HG03457 (cell line): ENCODE results near the gene RETREG2.

Experiments used
- ATAC-seq: cut with Tn5 transposase; IDR thresholded peaks from one replicate; pipeline ENCODE4 v1.9.1; 2021; ENCODE audit warnings: moderate number of reproducible peaks; ENCODE audit not compliant: unreplicated experiment

Gene RETREG2

DNA sequence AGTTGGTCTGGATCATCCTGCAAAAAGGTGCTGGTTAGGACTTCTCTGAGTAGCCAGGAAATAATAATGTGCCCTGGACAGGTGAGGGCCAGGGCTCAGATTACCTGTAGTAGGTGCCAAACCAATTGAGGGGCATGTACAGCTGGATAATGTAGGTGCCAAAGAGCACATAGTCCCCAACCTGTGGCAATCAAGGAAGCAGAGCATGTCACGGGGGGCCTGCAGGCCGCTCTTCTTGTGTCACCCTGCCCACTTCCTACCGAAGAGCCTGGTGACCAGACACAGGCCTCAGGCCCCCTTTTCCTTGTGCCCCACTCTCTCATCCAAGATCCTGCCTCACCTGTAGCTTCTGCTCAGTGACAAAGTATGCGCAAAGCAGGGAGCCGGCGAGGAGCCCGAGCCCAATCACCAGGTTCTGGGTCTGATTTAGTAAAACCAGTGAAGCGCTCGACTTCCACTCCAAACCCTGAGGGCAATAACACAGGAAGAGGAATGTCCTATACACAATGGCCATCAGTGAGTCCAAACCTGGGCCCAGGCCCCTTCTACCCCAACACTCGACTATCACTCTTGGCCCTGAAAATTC lies 35.5 kb downstream of the RETREG2 start:
- ATAC-seq = no peak

DNA sequence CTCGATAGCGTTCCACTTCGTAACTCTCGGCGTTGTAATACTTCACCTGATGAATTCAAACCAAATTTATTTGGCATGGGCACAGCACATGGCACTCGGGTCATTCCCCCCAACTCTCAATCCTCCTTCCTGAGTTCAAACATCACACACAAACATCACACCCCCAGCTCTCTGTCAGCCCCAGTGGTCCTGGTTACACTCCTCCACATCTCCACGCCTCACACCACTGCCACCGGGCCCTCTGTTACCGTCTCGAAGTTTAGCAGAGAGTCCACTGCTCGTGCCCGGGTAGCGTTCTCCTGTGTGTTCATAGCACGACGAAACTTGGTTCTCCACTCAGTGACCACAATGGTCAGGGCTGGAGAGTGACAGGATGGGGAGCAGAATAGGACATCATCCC lies 36.1 kb downstream of the RETREG2 start:
- no peak for ATAC-seq

DNA sequence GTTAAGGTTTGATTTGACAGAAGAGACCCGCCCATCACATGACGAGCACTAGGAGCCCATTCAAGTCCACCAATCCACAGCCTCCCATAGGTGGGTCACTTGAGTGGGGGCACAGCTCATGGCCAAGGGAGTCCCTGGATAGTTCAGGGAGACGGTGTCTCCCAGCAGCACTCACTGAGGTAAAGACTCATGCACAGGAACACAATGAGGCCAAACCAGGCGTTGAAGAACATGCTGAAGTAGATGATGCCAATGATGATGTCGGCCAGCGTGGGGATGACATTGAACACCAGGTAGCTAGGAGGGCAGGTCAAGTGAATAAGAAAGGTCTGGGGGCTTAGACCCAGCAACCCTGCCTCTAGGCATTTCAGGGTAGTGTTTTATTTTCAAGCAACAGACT lies 36.7 kb downstream of the RETREG2 start:
- no peak for ATAC-seq

DNA sequence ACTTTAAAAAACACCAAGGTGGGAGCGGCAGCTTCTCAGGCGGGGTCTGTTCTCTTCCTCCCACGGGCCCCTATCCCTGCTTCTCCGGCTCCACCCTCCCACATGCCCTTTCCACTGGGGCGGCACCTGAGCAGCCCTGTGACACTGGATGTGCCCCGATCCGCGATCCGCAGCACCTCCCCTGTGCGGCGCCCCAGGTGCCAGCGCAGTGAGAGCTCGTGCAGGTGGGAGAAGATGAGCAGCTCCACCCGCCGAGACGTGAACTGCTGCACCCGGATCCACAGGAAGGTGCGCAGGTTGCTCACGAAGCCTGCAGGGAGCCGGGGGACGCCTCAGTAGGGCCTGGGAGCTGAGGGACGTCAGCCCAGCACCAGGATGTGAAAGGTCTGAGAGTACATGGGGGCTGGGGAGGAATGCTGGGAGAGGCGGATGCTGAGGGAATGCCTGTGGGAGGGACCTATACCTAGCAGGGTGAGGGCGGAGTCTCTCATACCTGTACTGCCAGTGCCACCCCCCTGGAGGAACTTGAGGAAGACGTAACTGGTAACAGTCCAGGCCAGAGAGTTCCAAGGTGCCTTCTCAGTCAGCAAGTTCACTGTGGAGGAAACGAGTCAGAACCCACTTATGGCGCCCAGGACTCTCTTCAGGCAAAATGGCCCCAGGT lies 37.9 kb downstream of the RETREG2 start:
- no peak for ATAC-seq

- no peak for ATAC-seq
These were observed 38.5 kb downstream of the RETREG2 start for GRCh38 chr2:219216535-219216915.

DNA sequence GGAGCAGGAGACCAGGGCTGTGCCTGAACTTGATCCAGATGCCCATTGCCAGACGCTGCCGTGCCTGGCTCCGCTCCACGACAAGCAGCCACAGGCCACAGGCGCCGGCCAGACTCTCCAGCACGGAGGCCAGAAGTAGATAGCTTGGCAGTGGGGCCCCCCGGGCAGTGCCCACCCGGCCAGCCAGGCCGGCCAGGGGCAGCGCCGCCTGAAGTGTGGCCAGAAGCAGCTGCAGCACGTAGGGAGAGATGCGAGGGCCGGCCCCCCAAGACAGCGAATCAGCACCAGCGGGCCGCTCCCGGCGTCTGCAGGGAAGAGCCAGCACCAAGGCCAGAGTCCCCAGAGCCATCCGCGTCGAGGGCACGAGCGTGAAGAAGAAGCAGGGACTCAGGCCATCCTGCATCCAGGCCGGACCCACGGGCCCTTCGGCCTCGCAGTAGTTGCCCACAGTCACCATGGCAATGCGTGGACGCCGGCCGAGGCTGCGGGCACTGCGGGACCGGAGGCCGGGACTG lies 40.2 kb downstream of the RETREG2 start:
- ATAC-seq = peak; percentile 22

DNA sequence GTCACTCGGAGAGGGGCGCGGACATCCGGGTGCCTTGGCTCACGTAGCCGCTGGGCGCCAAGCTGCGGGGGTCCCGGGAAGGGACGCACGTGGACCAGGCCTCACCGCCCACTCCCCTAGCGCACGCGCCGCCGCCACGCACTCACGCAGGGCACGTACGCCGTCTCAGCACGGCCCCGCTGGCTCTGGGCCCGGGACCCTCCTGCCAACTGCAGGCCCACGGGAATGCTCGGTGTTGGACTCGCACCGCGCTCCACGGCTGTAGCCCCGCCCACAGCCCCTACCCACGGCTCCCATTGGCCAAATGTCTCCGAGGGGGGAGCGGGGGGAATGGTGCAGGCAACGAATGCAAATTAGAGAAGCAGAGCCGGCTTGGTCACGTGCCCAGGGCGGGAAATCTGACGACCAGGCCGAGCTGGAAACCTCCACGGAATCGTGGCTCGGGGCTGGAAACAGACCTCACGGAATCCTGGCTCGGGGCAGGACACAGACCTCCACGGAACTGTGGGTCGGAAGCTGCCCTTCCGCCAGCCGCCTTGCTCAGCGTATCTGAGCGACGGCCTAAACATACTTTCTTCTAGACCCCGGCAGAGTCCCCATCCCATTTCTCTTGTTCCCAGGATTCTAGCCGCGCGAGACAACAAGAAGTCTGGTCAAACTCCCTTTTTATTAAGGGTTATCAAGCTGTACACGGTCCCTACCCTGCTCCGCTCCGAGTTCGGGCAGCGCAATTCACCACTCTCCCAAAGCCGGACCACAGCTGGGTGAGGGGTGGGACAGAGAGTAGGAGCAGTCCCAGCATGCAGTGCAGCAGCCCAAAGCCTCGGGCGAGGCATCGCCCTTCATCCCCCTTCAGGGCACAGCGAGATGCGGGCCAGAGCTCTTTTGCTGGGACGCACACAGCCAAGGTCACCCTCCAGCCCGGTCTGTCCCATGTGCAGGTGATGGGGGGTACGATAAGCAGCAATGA lies 40.9 kb downstream of the RETREG2 start, which contains the start of gene ABCB6:
TSS of gene ABCB6 (minus strand) at position 227 of the 970 bp plus-strand sequence. CDS start 285 bp downstream, outside the sequence.
- peak; percentile 56 for ATAC-seq

DNA sequence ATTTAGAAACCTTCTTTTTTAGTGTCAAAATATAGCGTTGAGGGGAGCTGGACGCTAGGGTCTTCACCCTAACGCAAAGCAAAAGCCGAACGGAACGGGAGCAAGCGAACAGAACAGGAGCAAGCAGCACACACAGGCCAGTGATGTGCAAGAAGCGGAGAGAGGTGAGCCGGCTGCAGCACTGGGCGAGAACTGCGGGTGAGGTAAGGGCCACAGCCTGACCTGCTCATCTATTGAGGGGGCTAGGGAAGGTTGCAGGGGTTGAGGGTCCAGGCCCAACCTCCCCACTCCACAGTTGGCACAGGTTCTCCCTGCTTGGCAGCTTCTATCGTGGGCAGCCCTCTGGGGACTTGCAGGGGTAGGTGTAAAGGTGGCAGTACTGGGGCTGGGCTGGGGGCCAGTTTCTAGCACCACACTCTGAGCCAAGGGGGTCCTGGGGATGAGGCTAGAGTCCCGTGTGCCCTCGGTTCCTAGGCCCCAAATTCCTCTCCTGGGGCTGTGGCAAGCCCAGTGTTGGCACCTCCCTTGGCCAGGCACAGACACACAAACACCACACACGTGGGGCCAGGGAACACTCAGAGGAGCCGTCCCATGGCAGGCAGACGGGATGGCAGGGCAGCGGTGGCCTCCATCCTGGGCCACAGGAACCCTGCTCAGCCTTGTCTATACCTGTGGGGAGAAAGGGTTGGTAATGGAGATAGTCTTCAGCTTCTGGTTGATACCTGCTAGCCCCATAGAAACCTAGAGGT lies 41.9 kb downstream of the RETREG2 start:
- no peak for ATAC-seq

GRCh38 chr2:219220652-219221402 lies 42.8 kb downstream of the RETREG2 start:
- ATAC-seq = no peak

- ATAC-seq = no peak
These were observed 44.0 kb downstream of the RETREG2 start for GRCh38 chr2:219221957-219222518.

- ATAC-seq = no peak
These were observed 45.9 kb downstream of the RETREG2 start for GRCh38 chr2:219223831-219224610.

DNA sequence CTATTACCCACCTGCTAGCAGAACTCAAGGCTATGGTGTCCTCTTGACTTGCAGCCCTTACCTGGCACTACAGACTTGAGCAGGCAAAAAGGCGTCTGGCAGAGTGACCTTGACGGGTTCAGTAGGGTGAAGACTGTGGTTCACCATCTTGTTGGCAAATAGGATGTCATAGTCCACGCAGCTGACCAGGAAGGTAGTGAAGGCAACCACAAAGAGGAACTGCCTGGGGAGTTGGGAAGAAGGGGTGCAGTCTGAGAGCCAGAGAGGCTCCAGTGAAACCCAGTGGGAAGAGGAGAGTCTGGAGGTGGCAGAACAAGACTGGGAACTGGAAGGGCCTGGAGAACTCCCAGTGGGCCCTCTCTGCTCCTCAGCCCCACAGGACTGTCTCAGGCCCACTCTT lies 47.3 kb downstream of the RETREG2 start:
- no peak for ATAC-seq

- ATAC-seq = no peak
These were observed 50.2 kb downstream of the RETREG2 start for GRCh38 chr2:219228041-219228910.

DNA sequence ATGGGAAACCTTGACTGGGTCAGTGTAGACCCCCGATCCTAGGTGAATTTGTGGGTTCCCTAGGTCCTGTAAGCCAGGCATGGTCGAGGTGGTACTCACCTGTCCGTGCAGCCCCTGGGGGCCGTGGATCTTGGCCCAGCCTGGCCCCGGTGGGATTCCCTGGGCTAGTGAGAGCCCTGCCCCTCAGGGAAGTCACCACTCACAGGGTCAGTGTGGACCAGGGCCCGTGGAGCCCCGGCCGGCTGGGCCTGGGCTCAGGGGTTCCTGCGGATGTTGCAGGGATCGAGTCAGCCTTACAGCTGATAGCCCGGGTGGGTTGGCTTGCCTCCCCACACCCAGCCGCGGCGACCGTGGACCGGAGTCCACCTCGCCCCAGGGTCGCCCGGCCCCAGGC lies 50.8 kb downstream of the RETREG2 start:
- ATAC-seq = no peak

DNA sequence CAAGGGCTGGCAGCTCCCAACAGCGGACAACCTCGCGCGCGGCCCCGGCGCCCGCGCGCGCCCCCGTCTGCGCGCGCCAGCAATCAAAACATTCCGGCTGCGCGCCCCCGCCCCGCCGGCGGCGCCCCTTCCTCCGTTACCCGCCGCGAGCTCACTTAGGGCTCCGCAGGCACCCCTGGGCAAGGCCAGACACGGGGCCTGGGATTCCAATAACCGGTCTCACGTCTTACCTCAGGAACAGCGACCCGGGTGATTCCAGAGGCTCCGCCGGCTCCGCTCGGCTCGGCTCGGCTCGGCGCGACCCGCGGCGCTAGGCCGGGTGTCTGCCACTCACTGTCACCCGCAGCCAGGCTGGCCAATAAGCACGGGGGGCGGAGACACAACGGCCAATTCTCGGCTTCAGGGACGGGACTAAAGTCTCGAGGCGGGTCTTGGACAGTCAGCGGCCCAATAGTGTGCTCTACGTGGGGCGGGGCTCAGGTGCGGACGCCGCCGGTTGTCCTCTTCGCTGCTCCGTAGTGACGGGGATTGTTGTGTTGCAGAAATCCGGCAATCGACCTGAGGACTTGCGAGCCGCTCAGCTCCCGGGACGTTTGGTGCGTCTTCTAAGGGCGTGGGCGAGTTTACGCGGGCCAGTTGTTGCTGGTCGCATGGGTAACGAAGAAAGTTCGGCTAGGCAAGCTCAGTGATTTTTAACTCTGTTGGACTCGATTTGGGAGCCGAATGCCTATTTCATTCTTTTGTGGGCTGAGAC lies 51.4 kb downstream of the RETREG2 start, which contains the start of the genes ANKZF1 and ATG9A:
TSS of gene ANKZF1 (plus strand) at position 502 of the 754 bp plus-strand sequence. CDS start 452 bp downstream, outside the sequence.
TSS of gene ATG9A (minus strand) at position 332 of the 754 bp plus-strand sequence. CDS start 1,612 bp downstream, outside the sequence.
- ATAC-seq = peak; percentile 94

- ATAC-seq = no peak
These were observed 52.0 kb downstream of the RETREG2 start for GRCh38 chr2:219230059-219230540.

DNA sequence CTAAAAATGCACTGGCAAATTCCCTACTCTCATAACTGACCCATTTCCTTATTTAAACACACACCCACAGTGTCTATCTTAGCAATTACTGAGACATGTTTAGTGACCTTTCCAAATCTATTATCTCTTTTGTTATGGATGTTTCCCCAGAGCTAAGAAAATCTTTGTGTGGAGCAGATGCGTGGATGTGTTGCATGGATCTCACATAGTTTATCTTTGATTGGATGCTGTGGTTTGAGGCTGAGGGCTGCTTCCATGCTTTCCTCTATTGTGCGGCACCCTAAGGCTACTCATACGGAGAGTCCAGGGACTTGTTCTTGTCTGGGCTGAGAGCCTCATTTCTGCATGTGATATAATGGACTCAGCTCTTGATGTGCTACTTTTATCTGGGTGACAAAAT lies 56.3 kb downstream of the RETREG2 start:
- no peak for ATAC-seq
